Renal cortex interstitium (tissue), 11 donors: ENCODE results near the gene ABCC12. TPM values are rescaled to one million over a fixed set of nuclear protein-coding genes. Genes with fewer than 3 reads are reported as not detected.
"Not testable (repeated sequence)": the region's sequence is repeated elsewhere in the genome, so short reads cannot be mapped to it uniquely, and the experiment has no call there.

ENCODE experiments used
- DNase-seq, 11 donors: peaks; one replicate each; pipeline ENCODE4 v3.0.0-alpha.2; 2013; ENCODE audit warnings: low read depth in 9 of 11, low spot score in 4 of 11; ENCODE audit errors: extremely low read depth in 1 of 11
- polyA plus RNA-seq, 3 donors: library from polyadenylated mRNA; unstranded; fragments of 120-200 nt; gene quantifications; one replicate each; pipeline ENCODE4 v1.2.1, GENCODE V29; 2013; ENCODE audit not compliant: insufficient read length in 3 of 3

The ABCC12 gene
- polyA plus RNA-seq, 3 donors = 0.03 to 0.13 (median 0.08) TPM

DNA sequence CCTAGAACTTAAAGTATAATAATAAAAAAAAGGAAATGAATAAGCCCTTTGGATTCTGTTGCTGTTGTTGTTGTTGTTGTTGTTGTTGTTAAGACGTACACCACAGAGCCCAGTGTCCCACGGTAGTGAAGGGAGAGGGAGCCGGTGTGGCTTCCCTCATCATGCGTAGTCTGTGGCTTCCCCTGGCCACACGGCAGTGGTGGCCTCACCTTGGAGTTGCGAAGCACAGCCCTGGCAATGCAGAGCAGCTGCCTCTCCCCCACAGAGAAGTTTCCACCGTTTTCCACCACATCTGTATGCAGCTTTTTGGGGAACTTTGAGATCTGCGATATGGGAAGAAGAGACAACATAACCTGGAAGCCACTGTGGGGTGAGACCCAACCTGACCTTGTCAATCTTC is 14.1 kb upstream of the ABCC12 start:
- no peak for DNase-seq

DNA sequence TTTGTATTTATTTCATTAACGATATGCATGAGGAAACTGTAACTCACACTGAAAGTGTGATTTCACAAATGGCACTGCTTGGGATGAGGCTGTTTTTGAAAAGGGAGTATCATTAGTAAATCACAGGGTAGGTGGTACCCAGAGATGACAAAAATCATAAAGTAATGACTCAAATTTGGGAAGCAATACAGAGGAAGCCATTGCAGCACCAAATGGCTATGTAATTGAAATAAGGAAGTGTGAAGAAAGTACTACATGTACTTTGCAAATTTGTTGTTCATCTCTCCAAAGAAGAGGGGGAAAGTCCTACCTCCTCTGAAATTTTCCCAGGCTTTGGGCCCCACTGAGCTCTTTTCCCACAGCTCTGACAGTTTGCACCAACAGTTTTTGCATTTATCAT is 12.3 kb upstream of the ABCC12 start:
- DNase-seq = no peak

DNA sequence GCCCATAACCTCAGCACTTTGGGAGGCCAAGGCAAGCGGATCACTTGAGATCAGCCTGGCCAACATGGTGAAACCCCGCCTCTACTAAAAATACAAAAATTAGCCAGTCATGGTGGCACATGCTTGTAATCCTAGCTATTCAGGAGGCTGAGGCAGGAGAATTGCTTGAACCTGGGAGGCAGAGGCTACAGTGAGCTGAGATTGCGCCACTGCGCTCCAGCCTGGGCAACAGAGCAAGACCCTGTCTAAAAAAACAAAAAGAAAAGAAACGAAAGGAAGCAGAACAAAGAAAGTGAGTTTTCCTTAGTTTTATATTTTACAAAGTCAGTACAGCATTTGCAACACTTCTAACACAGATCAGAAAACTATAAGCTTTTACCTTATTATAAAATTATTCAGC is 10.8 kb upstream of the ABCC12 start:
- not testable (repeated sequence) for DNase-seq

DNA sequence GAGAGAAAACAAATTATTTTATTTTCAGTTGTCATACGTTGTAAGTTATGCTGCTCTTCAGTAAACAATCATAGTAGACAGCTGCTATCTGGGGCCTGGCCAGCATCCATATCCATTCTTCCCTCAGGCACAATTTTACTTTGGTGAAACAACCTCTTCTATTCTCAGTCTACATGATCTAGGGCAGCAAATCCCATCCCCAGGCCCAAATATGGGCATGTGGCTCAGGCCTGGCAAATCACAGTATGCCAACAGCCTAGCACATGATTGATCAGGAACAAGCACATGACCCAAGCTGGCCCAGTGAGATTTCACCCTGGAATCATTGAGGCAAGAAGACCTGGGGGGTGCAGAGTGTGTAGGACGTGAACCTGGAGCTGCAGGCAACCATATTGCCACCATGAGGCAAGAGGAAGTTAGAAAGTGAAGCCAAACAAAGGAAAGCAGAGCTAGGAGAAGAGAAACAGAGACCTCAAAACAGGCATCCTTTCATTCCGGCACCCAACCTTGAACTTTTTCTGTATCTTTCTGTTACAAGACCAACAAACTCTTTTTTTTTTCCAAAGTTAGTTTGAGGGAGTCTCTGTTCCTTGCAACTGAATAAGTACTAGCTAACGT is 10.3 kb upstream of the ABCC12 start:
- DNase-seq = no peak

DNA sequence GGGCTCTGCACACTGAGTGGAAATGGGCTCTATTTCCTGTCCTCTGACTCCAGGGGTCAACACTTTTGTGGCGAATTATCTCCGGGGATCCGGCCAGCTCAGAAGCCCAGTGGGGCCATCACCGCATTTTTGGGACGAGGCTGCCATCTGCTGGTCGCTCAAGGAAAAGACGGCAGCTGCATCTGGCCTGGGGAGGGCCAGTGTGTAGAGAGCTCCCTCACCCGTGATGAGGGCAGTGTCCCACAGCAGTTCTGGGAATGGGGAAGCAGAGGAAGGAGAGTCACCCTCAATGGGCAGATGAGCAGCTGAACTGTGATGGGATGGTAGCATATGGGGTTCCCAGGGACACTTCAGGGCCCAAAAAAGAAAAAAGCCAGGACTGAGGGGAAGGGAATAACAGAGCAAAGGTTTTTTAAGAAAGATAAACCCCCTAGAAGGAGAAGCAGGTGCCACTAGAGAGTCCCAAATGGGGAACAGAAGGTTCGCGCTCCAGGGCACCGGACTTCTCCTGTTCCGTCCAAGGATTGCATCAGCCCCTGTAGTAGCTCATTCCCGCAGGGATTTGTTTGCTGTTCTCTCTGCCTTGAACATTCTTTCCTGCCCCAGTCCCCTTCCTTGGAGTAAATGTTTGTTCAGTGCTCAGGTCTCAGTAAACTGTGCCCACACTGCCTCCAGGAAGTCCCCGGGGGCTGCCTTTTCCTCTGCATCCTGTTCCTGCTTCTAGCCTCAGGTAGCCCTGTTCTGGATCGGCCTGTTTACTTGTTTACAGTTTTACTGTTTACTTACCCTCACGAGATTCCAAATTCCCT is 9.3 kb upstream of the ABCC12 start:
- DNase-seq = peak; percentile 13 to 51 (median 33)

DNA sequence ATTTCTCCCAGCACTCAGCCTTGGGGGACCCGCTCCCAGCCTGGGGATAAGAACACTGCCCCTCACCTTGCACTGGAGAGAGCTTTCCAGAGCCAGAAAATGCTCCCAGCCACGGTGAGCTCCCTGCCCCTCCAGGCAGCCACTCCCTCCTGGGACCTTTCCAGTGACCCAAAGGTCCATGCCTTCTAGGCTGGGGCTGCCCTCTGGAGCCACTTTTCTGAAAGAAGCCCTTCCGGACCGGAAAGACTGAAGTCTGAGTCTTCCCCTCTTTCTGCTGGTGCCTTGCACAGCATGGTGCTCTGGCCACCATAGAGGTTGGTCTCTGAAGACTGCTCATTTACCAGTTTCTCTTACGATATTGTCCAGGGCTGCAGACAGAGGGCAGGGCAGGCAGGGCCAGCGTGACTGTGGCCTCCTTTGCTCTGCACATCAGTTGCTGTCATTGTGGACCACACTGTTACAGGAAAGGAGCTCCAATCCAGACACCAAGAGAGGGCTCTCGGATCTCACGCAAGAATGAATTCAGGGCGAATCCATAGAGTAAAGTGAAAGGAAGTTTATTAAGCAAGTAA is 7.1 kb upstream of the ABCC12 start:
- no peak for DNase-seq

DNA sequence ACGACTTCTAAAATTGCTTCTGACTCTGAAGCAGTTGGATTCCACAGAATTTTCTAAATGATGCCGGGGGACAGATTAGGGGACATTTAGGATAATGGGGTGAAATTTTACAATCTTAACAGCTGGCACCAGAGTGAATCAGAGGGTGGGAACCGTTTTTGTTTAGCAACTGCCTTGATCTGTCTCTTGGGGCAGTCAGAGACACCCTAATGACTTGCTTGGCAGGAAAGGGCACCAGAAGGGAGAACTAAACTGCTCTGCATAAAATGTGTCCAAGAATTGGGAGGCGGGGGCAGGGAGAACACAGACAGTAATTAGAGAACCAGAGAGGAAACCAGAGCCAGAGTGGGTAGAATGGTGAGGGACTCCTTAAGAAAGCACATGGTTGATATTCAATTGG is 6.1 kb upstream of the ABCC12 start:
- DNase-seq = no peak

DNA sequence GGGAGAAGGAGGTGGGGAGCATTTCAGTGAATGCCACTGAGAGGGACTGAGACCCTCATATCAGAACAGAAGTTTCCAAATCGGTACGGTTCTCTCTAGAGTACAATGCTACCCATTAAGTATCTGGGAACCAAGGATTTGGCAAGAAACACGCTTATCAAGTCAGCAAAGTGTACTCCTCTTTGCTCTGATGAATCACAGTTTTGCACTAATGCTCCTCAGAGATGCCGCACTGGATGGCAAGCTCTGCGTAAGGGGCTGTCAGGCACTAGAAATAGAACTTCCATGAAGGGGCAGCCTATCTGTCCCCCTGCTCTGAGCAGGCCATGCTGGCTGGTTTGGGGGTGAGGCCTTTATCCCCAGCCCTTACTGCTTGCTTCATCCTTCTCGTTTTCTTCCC is 4.8 kb upstream of the ABCC12 start:
- DNase-seq = no peak

DNA sequence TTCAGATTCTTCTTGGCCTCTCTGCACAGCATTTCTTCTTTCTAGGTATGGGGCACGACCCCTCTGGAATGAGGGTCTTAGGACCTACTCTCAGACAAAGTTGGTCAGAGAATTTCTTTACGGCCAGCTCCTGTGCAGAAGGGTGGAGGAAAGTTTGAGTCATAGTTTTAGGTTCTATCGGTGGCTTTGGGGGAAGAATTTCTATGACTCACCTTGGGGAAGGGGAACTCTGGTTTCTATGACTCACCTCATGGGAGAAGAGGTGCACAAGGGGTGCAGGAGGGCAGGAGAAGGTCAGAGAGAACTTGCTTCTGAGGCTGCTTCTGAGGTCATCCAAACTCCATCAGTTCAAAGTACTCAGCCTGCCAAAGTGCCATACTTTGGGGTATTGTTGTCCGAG is 2.5 kb upstream of the ABCC12 start:
- no peak for DNase-seq

DNA sequence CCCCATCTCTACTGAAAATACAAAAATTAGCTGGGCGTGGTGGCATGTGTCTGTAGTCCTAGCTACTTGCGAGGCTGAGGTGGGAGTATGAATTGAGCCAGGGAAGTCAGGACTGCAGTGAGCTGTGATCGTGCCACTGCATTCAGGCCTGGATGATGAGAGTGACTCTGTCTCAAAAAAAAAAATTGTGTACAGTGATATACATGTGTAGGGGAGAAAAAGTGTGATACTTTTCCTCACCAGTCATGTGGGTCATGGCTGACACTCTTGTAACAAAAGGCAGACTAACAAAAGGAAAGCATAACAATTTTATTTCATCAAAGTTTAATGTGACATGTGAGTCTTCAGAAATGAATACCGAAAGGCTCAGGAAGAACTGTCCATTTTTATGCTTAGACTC is 2.0 kb upstream of the ABCC12 start:
- DNase-seq = no peak

DNA sequence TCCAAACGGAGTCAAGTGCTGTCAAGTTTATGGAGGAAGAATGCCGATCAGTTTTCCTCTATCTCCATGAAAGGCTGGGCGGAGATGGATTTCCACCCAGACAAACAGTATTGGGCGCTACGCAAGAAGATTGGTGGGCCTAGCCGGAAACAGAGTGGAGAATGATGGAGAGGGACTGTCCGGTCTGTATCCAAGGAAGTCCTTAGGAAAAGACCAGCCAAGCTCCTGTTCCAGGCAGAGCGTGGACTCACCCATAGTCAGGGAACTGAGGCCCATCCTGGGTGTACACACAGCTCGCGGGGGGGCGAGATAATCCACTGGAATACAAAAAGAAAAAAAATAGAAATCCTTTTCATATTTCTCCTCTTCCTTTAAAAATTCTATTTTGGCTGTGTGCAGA is 1.5 kb upstream of the ABCC12 start:
- DNase-seq = no peak

DNA sequence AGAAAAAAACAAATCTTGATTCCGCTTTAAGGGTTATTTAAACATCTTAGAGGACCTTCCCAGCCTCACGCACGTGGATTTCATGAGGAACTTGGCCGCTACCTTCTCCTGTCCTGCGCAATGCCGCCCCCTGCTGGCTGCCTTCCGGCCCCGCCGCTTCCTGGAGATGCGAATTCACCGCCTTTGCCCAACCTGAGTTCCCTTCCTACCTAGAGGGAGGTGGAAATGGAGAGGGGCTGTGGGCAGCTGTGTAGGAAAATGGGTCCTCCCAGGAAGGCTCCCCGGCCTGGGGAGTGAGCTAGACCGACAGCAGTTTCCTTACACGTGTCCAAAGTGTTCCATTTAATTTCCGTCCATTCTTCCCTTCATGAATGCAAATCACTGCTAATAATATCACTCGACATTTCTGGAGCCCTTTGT is 1.0 kb upstream of the ABCC12 start:
- DNase-seq = peak; percentile 31 to 61 (median 56)

DNA sequence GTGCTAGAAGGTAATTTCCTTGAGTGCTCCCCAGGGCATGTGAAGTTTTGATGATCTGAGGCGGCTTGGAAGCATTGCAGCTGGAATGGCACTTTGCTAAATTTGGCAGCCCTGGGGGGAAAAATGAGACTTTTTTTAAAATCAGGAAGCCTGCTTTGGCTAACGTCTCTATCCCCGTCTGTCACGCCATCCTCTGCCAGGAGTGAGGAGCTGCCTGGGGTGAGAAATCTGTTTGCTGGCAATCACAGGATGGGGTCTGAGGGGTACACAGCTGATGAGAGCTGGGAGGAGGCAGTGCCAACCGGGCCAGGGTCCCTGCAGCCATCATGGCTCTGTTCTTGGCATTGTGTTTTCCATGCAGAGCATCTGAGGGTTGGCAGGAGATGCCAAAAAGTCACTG is 2.0 kb downstream of the ABCC12 start:
- DNase-seq = no peak

DNA sequence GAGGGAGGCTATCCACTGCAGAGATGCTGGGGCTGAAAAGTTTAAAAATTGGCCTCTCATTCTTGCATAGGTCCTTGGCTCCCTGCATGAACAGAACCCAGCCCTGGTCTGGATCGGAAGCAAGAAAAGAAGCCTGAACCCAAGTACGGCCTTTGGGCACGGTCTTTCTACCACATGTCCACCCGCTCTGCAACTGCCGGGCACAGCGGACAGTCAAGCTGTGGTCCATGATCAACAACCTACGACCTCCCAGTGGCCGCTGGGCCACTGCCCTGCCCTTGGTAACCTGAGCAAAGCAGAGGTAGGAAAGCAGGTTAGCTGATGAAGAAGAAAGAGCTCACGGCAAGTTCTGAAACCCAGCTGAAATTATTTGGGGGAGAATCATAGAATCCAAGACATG is 3.6 kb downstream of the ABCC12 start:
- DNase-seq = no peak

DNA sequence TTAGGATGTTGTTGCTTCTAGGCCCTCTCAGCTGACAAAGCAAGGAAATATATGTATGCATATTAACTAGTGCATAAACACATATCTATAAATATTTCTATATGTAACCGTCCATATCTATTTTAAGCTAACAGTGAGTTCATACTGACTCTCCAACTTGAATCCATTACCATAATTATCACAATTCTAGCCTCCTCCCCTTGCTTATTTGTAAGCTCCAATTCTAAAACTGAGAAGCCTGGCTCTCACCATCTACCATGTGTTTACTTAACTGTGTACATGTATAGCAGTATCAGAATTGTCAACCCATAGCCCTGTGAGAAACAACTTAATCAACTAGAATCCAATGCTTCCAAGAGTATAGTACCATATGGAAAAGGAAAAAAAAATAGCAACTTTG is 5.1 kb downstream of the ABCC12 start:
- DNase-seq = no peak

DNA sequence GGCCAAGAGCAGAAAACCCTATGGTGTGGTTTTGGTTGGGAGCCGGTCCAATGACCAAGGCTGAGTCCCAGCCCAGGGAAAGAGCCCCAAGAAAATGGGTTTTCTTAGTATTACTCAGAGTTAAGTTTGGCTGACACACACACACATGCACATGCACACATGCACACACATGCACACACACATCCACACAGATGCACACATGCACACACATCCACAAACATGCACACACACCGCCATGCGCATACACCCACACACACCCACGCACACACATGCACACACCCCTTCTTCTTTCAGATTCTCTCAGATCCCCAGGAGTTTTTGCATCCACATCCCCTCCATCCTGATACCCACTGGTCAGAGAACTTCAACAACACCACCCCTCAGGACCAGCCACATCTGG is 9.1 kb downstream of the ABCC12 start:
- no peak for DNase-seq

DNA sequence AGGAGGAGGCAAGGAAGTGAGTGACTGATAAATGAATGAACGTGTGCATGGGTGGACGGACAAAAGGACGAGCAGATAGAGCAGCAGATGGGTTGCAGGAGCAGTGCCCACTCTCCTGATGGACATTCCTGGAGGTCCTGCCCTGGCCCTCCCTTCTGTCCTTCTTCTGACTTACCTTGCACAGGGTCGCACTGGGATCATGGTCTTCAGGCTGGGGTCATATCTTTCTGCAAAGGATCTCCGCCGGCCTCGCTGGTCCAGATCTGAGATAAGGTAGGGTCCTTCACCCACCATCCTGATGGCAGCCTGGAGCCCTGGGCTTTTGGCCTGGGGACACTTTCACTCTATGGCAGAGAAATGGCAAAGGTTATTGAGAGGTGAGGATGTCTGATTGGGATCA is 9.7 kb downstream of the ABCC12 start:
- DNase-seq = no peak

DNA sequence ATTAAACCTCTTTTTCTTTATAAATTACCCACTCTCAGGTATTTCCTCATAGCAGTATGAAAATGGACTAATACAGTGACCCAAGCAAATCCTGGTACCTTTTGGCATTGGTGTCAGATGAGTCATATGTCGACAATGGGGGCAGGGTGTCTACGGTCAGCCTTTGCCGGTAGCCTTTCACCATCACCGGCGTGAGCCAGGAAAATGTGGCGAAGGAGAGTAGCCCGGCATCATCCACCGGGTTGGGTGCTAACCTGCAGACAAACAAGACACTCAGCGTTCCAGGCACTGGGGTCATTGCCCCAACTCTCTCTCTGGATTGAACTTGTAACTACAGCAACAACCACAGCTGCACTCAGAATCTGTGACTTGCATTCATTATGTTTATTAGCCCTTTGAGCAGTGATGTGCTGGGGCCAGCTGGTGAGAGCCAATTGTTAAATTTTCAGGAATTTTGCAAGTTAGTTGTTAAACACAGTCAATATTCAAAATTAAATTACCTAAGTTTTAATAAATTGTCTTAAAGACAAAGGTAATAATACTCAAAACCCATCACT is 11.9 kb downstream of the ABCC12 start:
- no peak for DNase-seq

DNA sequence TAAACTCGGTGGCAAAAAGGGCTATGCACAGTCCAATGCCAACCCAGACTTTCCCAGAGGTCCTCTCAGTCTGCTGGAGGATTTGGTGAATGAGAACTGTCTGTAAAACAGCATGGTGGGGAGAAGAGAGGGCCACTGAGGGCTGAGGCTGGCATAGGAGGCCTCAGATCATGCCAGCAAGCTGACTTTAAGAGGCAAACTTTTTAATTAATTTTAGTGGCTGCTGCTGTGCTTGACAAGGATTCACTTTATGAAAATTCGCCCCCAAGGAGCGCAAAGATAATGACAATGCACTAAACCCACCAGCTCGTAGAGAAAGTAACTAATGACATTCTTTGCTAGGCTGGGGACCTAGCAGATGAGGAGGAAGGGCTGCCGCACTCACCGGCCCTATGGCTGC is 15.0 kb downstream of the ABCC12 start:
- DNase-seq = no peak

DNA sequence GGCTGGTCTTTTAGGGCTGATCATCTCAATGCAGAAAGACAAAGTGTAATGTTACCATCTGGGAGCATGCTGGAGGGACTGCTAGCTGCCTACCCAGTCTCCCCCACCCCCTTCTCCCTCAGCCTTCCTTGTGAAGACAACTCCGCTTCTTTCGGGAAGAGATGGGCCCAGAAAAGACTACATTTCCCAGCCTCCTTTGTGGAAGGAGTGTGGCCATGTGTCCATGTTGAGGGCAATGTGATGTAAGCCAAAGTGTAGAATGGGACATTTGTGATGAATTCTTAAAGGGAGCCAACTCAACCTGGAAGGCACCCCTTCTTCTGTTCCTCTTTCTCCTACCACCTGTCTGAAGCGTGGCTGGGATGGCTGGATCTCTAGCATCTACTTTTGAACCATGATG is 16.3 kb downstream of the ABCC12 start:
- no peak for DNase-seq
